Activated naive CD4-positive, alpha-beta T cell (primary cell): ENCODE data around the gene HOXB6.

Experiments used
- DNase-seq, 4 experiments: peaks; one replicate each; lab custom pipeline; 2025; lab: John Stamatoyannopoulos, UW

HOXB6 gene

GRCh38 chr17:48552466-48553189, 52.2 kb downstream of the HOXB6 start:
- DNase-seq, result no peak

GRCh38 chr17:48551596-48552465, 53.0 kb downstream of the HOXB6 start:
- DNase-seq, result no peak

- DNase-seq, result no peak
Measured at GRCh38 chr17:48551214-48551555, 53.6 kb downstream of the HOXB6 start.

GRCh38 chr17:48550502-48551213, 54.1 kb downstream of the HOXB6 start:
- no peak for DNase-seq

- no peak for DNase-seq
Measured at GRCh38 chr17:48549914-48550501, 54.8 kb downstream of the HOXB6 start.

- DNase-seq, result no peak
Measured at GRCh38 chr17:48549281-48549630, 55.5 kb downstream of the HOXB6 start.

GRCh38 chr17:48548523-48549280, 56.1 kb downstream of the HOXB6 start:
- DNase-seq, result no peak

GRCh38 chr17:48547808-48548522, 56.8 kb downstream of the HOXB6 start:
- peak in 1 of 4 experiments; percentile 39 for DNase-seq

- no peak for DNase-seq
Measured at GRCh38 chr17:48546924-48547807, 57.6 kb downstream of the HOXB6 start.

- DNase-seq, result no peak
Measured at GRCh38 chr17:48546137-48546923, 58.5 kb downstream of the HOXB6 start.
